CD4-positive, alpha-beta T cell treated with Interleukin-15 for 1 hour (primary cell): Measurements from ENCODE around the gene TNN.
"Not testable (repeated sequence)": the region's sequence is repeated elsewhere in the genome, so short reads cannot be mapped to it uniquely, and the experiment has no call there.

Experiments used
- DNase-seq: peaks from one replicate; pipeline ENCODE4 v3.0.0-alpha.2; 2020

Gene TNN

DNA sequence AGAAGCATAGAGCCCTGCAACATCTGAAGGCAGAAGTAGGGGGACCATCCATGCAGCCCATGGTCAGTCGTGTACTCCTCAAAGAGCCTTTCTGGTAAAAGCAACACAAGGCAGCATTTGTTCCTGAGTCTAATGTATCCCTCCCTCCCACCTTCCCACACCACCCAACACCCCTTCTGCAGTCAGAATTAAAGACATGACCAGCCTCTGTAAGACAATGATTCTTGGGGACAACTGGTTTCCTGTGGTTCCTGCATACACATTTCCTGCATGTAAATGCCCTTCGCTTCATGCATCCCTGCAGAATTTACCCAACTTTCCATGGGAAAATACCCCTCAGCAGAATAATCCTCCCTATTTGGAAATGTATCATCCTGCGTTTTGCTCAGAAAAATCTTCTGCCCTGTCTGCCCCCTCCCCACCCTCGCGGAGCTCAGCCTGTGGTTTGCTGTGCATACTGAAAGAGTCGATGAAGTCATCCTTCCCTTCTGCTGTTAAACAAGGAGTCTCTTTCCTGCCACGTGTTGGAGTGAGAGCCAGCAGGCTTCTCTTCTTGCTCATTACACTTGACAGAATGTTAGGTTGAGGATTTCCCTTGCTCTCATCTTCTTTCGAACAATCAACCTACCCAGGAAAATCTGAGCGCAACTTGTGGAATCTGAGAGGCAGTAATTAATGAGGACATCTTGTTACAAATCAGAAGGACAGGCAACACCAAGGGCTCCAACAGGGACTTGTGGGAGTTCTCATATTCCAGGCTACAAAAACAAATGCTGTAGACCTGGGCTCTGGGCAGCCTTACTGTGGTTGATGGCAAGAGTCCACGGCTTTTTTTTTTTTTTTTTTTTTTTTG is 4.7 kb downstream of the TNN start:
- DNase-seq: no peak

GRCh38 chr1:175073061-175073460 is 5.4 kb downstream of the TNN start:
- no peak for DNase-seq

- DNase-seq: no peak
Measured at GRCh38 chr1:175073633-175074032, 6.0 kb downstream of the TNN start.

- DNase-seq: no peak
Measured at GRCh38 chr1:175075572-175076568, 8.2 kb downstream of the TNN start.

DNA sequence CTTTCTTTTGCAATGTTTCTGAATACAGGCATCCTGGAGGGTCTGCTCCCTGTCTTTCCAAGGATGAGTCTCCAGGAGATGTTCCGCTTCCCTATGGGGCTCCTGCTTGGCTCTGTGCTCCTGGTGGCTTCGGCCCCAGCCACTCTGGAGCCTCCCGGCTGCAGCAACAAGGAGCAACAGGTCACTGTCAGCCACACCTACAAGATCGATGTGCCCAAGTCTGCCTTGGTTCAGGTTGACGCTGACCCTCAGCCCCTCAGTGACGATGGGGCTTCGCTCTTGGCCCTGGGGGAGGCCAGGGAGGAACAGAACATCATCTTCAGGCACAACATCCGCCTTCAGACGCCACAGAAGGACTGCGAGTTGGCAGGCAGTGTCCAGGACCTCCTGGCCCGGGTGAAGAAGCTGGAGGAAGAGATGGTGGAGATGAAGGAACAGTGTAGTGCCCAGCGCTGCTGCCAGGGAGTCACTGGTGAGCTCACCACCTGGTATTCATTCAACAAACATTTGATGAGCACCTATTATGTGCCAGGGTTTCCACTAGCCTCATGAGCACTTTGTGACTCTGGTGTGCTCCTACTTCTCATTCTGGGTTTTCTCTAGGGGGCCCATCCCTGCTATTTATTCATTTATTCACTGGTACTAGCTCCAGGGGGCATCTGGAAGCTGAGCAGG is 9.9 kb downstream of the TNN start:
- DNase-seq: no peak

DNA sequence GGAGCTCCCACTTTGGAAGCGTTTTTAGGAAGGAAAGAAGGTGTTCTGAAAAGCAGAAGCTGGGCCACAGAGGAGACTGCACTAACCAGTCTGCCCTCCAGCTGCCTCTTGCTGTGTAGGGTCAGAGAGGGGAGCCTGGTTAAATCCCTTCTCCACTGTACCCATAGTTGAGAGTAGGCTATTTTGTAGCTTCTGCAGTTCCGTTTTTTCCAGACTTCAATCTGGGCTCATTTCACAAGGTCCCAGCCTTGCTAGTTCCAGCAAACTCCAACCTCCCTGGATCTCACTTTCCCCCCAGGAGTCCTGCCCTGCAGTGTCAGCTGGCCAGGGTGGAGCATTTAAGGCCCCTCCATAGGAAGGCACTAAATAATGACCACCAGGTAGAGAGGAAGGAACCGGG is 11.0 kb downstream of the TNN start:
- DNase-seq: no peak

- DNase-seq: no peak
Measured at GRCh38 chr1:175079338-175079737, 11.7 kb downstream of the TNN start.

- no peak for DNase-seq
Measured at GRCh38 chr1:175080030-175080429, 12.4 kb downstream of the TNN start.

DNA sequence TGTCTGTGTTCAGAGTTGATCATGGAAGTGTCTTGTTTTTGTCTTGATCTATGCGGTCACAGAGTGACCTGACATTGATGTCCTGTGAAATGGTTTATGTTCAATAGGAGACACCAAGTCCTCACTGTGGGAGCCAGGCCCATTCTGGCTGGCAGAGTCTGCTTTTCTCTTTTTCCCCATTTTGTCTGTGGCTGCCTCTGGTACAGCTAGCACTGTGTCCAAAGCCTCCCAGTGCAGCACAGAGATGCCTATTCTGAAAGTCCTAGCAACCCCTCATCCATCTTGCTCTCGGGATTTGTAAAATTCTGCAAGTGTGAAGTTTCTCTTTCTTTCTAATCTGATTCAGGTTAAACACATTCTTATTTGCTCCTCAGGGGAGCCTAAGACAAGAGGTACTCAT is 14.3 kb downstream of the TNN start:
- DNase-seq: no peak

GRCh38 chr1:175088525-175088951 is 20.9 kb downstream of the TNN start:
- no peak for DNase-seq

DNA sequence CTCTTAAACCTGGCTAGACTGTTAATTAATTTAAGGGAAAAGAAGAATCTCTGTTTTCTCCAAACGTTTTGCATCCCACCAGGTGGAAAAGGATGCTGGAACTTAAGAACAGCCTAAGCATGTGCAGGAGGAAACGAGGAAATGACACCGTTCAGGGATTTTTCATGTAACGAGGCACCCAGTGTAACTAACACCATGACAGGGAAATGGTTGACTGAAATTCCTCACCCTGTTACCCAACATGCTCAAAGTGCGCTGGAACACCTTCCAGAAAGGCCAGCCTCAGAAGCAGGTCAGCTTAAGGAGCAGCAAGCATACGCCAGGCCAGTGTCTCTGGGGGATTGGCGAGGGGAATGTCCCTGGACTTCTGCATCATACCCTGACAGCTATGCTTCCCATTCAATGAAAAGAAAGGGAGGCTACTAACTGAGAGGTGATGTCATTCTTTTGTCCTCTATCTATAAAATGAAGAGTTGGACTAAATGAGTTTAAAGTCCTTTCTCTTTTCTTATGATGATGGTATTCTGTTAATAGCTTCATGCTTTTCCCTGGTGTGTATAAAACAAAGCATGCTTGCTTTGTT is 21.6 kb downstream of the TNN start:
- DNase-seq: no peak

DNA sequence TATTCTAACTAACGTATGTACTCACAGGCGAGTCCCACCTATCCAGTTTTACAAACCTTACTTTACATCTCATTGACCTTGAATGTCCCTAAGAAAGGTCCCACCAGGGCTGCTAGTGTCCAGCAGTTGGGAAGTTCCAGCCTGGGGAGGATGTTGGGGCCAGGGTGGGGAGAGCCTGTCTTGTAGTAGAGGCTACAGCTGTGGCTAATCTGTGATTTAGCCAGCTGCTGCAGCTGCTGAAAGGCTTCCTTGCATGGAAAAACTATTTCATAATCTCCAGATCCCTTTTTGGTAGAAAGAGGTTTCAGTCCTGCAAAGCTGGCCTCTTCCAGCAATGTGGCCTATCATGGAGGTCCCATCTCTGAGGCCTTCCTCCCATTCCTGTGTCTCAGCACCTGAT is 23.1 kb downstream of the TNN start:
- no peak for DNase-seq

DNA sequence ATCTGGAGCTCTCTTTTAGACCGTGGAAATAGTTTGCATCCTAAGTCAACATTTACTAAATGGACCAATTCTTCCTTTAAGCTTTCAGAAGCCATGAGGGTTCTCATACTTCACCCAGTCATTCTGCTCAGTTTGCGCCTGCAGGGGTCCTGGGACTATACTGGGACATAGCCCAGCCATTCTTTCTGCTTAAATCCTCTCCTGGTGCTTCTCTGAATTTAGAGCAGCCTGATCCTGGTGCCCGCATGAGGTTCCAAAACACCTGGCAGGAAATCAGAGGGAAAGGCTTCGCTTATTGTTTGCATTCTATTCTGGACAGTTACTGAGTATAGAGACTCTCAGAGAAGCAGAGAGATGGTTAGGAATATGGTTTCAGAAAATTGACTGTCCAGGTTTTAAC is 27.0 kb downstream of the TNN start:
- no peak for DNase-seq

DNA sequence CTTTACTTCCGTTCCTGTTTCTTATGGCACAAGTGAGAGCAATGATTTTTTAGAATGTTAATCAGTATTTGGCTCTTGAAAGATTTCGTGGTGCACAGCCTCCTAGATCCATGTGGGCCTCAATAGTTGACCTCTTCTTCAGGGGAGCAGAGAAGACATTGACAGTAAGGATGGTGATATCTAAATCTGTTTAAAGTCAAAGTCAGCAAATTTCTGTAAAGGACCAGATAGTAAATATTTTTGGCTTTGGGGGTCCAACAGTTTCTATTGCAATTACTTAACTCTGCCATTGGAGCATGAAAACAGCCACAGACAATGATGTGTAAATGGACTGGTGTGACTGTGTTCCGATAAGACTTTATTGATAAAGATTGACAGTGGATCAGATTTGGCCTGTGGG is 27.4 kb downstream of the TNN start:
- no peak for DNase-seq

- DNase-seq: no peak
Measured at GRCh38 chr1:175095978-175096607, 28.5 kb downstream of the TNN start.

DNA sequence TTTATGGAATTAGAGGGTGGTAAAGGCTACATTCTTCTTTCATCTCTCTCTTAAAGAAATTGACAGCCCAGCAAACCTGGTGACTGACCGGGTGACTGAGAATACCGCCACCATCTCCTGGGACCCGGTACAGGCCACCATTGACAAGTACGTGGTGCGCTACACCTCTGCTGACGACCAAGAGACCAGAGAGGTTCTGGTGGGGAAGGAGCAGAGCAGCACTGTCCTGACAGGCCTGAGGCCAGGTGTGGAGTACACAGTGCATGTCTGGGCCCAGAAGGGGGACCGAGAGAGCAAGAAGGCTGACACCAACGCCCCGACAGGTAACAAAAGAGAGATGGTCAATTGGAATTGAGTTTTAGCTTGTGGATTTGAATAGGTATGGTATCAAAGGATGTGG is 29.7 kb downstream of the TNN start:
- DNase-seq: no peak

- no peak for DNase-seq
Measured at GRCh38 chr1:175099916-175100315, 32.3 kb downstream of the TNN start.

DNA sequence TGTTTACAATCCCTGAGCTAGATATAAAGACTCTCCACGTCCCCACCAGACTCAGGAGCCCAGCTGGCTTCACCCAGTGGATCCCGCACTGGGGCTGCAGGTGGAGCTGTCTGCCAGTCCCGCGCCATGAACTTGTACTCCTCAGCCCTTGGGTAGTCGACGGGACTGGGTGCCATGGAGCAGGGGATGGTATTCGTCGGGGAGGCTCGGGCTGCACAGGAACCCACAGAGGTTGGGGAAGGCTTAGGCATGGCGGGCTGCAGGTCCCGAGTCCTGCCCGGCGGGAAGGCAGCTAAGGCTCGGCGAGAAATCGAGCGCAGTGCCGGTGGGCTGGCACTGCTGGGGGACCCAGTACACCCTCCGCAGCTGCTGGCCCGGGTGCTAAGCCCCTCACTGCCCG is 34.5 kb downstream of the TNN start:
- DNase-seq: not testable (repeated sequence)

DNA sequence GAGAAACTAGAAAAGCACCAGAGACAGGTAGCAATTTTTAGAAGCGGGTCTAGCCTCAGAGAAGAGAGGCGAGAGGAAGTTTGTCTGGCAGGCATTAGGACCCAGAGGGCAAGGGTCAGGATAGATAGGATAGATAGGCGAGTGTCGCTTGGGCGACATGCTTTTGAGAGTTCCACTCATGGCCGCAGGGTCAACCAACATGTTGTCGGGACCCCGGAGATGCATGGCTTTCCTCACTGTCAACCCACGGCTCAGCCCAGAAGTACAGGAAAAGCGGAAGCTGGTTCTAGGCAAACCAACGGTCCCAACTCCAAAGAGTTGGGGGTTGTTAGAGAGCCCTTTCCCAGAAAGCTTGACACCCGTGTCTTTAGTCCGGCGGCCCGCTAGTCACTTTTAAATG is 38.9 kb downstream of the TNN start:
- not testable (repeated sequence) for DNase-seq

DNA sequence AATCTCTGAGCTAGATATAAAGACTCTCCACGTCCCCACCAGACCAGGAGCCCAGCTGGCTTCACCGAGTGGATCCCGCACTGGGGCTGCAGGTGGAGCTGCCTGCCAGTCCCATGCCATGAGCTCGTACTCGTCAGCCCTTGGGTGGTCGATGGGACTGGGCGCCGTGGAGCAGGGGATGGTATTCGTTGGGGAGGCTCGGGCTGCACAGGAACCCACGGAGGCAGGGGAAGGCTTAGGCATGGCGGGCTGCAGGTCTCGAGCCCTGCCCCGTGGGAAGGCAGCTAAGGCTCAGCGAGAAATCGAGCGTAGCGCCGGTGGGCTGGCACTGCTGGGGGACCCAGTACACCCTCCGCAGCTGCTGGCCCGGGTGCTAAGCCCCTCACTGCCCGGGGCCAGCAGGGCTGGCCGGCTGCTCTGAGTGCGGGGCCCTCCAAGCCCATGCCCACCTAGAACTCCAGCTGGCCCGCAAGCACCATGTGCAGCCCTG is 40.7 kb downstream of the TNN start:
- DNase-seq: not testable (repeated sequence)

DNA sequence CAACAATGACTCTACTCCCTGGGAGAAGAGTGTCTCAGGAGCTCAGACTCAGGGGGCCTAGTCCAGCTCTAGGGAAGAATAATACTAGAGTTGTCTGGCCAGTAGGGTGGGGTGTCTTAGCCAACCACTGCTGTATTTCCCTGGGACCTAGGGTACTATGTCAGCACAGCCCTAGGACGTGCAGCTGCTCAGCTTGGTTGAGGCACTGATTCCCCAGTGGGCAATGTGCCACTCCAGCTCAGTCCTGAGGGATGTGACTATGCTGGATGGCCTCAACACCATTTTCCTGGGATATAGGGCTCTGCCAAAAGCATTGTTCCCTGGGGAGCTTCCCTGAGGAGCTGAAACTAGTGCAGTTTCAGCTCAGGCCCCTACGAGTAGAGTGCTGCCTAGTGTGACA is 47.4 kb downstream of the TNN start:
- no peak for DNase-seq

- DNase-seq: no peak
Measured at GRCh38 chr1:175116210-175116798, 48.7 kb downstream of the TNN start.
